GM12892 (cell line): ENCODE results near the gene AAGAB.

ENCODE experiments used
- POLR2A ChIP-seq: IDR thresholded peaks from 2 replicates; pipeline ENCODE4 v1.6.1; 2011; ENCODE audit warnings: low read depth, low read length, control low read depth
- TAF1 ChIP-seq: IDR thresholded peaks from 2 replicates; pipeline ENCODE4 v1.6.1; 2011; ENCODE audit warnings: low read depth, mild to moderate bottlenecking, control low read depth, low read length, borderline replicate concordance

DNA sequence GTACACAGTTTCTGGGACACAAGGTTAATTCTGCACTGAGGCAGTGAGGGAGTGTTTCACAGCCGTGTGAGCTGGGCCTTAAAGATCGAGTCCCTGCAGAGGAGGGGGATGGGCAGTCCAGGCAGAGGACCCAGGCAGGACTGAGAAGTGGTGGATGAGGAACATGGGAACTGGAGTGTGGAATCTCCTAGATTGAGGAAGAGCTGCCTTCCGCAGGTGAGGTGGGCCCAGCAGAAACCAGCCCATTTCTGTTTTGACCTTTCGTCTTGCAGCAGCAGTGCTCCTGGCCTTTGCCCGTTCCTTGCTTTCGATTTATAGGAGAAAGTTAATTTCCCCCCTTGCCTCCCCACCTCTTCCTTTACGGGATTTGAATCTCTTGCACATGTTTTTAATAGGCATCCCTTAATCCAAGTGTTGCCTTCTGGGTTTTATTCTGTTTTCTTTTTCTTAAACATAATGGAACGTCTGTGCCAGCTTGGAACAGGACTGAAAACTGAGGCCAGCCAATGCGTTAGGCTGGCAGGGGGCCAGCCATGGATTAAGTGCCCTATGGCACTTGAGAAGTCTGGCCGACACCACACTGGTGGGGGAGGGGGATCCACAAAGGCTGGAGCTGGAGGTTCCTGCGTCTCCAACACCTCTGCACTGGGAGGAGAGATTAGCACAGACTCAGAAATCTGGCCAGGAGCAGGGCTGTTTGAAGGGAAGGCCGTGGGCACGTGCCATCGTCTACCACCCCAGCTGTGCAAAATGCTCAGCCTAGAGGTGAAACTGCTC is 78.1 kb downstream of the AAGAB start:
- TF ChIP-seq TAF1 (no peak), POLR2A (no peak)
